ENCODE measurements around the gene CACNA1D. TPM values are rescaled to one million over a fixed set of nuclear protein-coding genes. Genes with fewer than 3 reads are reported as not detected.

Gene CACNA1D
- total and polyA plus RNA-seq, 9 of the 15 experiments (the other 6 are each of a cell fraction or from before 2014, with no cell fraction given) = 0.29 TPM; not detected in 8

GRCh38 chr3:53730576-53730975 is 236.2 kb downstream of the CACNA1D start (continued):
- TF ChIP-seq, protein P1, sequence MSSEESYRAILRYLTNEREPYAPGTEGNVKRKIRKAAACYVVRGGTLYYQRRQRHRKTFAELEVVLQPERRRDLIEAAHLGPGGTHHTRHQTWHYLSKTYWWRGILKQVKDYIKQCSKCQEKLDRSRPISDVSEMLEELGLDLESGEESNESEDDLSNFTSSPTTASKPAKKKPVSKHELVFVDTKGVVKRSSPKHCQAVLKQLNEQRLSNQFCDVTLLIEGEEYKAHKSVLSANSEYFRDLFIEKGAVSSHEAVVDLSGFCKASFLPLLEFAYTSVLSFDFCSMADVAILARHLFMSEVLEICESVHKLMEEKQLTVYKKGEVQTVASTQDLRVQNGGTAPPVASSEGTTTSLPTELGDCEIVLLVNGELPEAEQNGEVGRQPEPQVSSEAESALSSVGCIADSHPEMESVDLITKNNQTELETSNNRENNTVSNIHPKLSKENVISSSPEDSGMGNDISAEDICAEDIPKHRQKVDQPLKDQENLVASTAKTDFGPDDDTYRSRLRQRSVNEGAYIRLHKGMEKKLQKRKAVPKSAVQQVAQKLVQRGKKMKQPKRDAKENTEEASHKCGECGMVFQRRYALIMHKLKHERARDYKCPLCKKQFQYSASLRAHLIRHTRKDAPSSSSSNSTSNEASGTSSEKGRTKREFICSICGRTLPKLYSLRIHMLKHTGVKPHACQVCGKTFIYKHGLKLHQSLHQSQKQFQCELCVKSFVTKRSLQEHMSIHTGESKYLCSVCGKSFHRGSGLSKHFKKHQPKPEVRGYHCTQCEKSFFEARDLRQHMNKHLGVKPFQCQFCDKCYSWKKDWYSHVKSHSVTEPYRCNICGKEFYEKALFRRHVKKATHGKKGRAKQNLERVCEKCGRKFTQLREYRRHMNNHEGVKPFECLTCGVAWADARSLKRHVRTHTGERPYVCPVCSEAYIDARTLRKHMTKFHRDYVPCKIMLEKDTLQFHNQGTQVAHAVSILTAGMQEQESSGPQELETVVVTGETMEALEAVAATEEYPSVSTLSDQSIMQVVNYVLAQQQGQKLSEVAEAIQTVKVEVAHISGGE (CRISPR knock-in tag; IDR thresholded peaks at IDR 0.05) = no peak
- TF ChIP-seq CLOCK (CRISPR knock-in tag; IDR thresholded peaks at IDR 0.05; ENCODE audit: borderline replicate concordance) (no peak), CREB1 (IDR thresholded peaks at IDR 0.05) (no peak), CREB1 (CRISPR knock-in tag; IDR thresholded peaks at IDR 0.05) (no peak), RBM34 (IDR thresholded peaks at IDR 0.05; ENCODE audit: borderline replicate concordance, insufficient read depth, low read length) (no peak)

All from K562 (cell line).